Panc1 (cell line): Measurements from ENCODE around the gene C8B.

Experiments
- CTCF ChIP-seq: fragments of 450-650 bp; IDR thresholded peaks from 2 replicates; pipeline ENCODE4 v1.5.1; 2017; ENCODE audit warnings: mild to moderate bottlenecking
- POLR2AphosphoS5 ChIP-seq: IDR thresholded peaks from 2 replicates; pipeline ENCODE4 v1.6.1; 2012; ENCODE audit warnings: mild to moderate bottlenecking, low read depth, low read length, moderate library complexity
- SIN3A ChIP-seq: IDR thresholded peaks from 2 replicates; pipeline ENCODE4 v1.6.1; 2012; ENCODE audit warnings: low read depth, mild to moderate bottlenecking, low read length, moderate library complexity, borderline replicate concordance; ENCODE audit not compliant: insufficient read depth
- TF ChIP-seq, protein P1 (sequence below), 2 experiments: IDR thresholded peaks; 2 replicates each; pipeline ENCODE4 v1.6.1; 2011 to 2012; ENCODE audit warnings: low read depth in 2 of 2, control low read depth in 1 of 2, low read length in 1 of 2, mild to moderate bottlenecking in 1 of 2, moderate library complexity in 1 of 2; ENCODE audit not compliant: insufficient read depth in 1 of 2

- no peak for TF ChIP-seq POLR2AphosphoS5
- TF ChIP-seq SIN3A = no peak
- no peak for TF ChIP-seq CTCF
- TF ChIP-seq, protein P1, sequence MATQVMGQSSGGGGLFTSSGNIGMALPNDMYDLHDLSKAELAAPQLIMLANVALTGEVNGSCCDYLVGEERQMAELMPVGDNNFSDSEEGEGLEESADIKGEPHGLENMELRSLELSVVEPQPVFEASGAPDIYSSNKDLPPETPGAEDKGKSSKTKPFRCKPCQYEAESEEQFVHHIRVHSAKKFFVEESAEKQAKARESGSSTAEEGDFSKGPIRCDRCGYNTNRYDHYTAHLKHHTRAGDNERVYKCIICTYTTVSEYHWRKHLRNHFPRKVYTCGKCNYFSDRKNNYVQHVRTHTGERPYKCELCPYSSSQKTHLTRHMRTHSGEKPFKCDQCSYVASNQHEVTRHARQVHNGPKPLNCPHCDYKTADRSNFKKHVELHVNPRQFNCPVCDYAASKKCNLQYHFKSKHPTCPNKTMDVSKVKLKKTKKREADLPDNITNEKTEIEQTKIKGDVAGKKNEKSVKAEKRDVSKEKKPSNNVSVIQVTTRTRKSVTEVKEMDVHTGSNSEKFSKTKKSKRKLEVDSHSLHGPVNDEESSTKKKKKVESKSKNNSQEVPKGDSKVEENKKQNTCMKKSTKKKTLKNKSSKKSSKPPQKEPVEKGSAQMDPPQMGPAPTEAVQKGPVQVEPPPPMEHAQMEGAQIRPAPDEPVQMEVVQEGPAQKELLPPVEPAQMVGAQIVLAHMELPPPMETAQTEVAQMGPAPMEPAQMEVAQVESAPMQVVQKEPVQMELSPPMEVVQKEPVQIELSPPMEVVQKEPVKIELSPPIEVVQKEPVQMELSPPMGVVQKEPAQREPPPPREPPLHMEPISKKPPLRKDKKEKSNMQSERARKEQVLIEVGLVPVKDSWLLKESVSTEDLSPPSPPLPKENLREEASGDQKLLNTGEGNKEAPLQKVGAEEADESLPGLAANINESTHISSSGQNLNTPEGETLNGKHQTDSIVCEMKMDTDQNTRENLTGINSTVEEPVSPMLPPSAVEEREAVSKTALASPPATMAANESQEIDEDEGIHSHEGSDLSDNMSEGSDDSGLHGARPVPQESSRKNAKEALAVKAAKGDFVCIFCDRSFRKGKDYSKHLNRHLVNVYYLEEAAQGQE (IDR thresholded peaks at IDR 0.05; ENCODE audit: insufficient read depth in 1 of 2, low read depth in 2 of 2, low read length in 1 of 2) = no peak
Observed at GRCh38 chr1:56978819-56979218, 13.0 kb upstream of the C8B start.
